Lower lobe of right lung (tissue), 2 donors: Measurements from ENCODE around the gene CACTIN. TPM values are rescaled to one million over a fixed set of nuclear protein-coding genes. Genes with fewer than 3 reads are reported as not detected.

Experiments
- ATAC-seq, 2 donors: fragments of 200-7000 bp; cut with Tn5 transposase; one replicate each; pipeline ENCODE4 v1.9.1; 2020 to 2022; ENCODE audit warnings: mild to moderate bottlenecking in 2 of 2, moderate library complexity in 2 of 2
- DNase-seq: peaks from one replicate; pipeline ENCODE4 v3.0.0-alpha.2; 2020
- H3K27ac ChIP-seq: fragments of 200-600 bp; one replicate; pipeline ENCODE4 v1.8.0; 2022
- H3K27me3 ChIP-seq: fragments of 200-600 bp; one replicate; pipeline ENCODE4 v1.8.0; 2022; ENCODE audit warnings: low read depth
- H3K36me3 ChIP-seq: fragments of 200-600 bp; one replicate; pipeline ENCODE4 v1.8.0; 2022; ENCODE audit warnings: mild to moderate bottlenecking
- H3K4me1 ChIP-seq: fragments of 200-600 bp; one replicate; pipeline ENCODE4 v1.8.0; 2022
- H3K4me3 ChIP-seq: fragments of 200-600 bp; one replicate; pipeline ENCODE4 v1.8.0; 2022; ENCODE audit warnings: mild to moderate bottlenecking
- H3K9me3 ChIP-seq: fragments of 200-600 bp; one replicate; pipeline ENCODE4 v1.8.0; 2022
- CTCF ChIP-seq: fragments of 200-600 bp; IDR thresholded peaks from one replicate; pipeline ENCODE4 v1.8.0; 2022; ENCODE audit warnings: antibody characterized with exemption, mild to moderate bottlenecking
- intact Hi-C: fragments of 100-400 bp; cut with DNase I; formaldehyde crosslinking; loops from one replicate; pipeline ENCODE4 v1.11.0; 2022
- total RNA-seq: library from RNA; stranded (reverse); fragmentation: NEBNext Ultra II Directional; extraction: Animal tissue kit (Norgen Biotek cat#: 25700); gene quantifications from one replicate; pipeline ENCODE4 v1.2.1, GENCODE V29; 2021
- donor health status: DM: no; HTN: yes; CAD: no; lungs with severe emphysema.

The CACTIN gene
- total RNA-seq, 1 donor from 2014 or later = 20.3 TPM

- DNase-seq (no peak), ATAC-seq (no peak)
- H3K4me3 ChIP-seq = no peak overlapping the region
- H3K36me3 ChIP-seq = peaks cover 85% of the 10 kb centered on the region
- intact Hi-C loops = no loop called here
- no peaks in the 10 kb centered on the region for H3K4me1 ChIP-seq
- no peaks in the 10 kb centered on the region for H3K27me3 ChIP-seq
- H3K9me3 ChIP-seq = no peaks in the 10 kb centered on the region
- no peak overlapping the region for H3K27ac ChIP-seq
- TF ChIP-seq CTCF = no peak
These were observed 32.5 kb upstream of the CACTIN start for GRCh38 chr19:3658870-3659745.

- intact Hi-C loops = no loop called here
These were observed 31.6 kb upstream of the CACTIN start for GRCh38 chr19:3658004-3658869.

GRCh38 chr19:3657395-3657769, 30.8 kb upstream of the CACTIN start:
- intact Hi-C loops = no loop called here
- TF ChIP-seq CTCF = no peak
- Histone ChIP-seq H3K4me3 (no peak overlapping the region), H3K9me3 (no peaks in the 10 kb centered on the region), H3K27ac (no peak overlapping the region), H3K27me3 (no peaks in the 10 kb centered on the region), H3K36me3 (peaks cover 89% of the 10 kb centered on the region), H3K4me1 (no peaks in the 10 kb centered on the region)
- no peak for DNase-seq
- no peak for ATAC-seq

More at GRCh38 chr19:3658004-3658869, 31.6 kb upstream of the CACTIN start:
- Histone ChIP-seq H3K9me3 (no peaks in the 10 kb centered on the region), H3K4me3 (no peak overlapping the region), H3K36me3 (peaks cover 85% of the 10 kb centered on the region), H3K27me3 (no peaks in the 10 kb centered on the region), H3K4me1 (no peaks in the 10 kb centered on the region), H3K27ac (no peak overlapping the region)
- DNase-seq (no peak), ATAC-seq (no peak)
- no peak for TF ChIP-seq CTCF

GRCh38 chr19:3656747-3657394, 30.3 kb upstream of the CACTIN start:
- H3K4me1 ChIP-seq = no peaks in the 10 kb centered on the region
- H3K27ac ChIP-seq = no peak overlapping the region
- no peak for DNase-seq
- H3K4me3 ChIP-seq = no peak overlapping the region
- ATAC-seq = no peak
- intact Hi-C loops = no loop called here
- TF ChIP-seq CTCF = no peak
- H3K27me3 ChIP-seq = no peaks in the 10 kb centered on the region
- H3K9me3 ChIP-seq = no peaks in the 10 kb centered on the region
- H3K36me3 ChIP-seq = peaks cover 93% of the 10 kb centered on the region

- no peaks in the 10 kb centered on the region for H3K27me3 ChIP-seq
- ATAC-seq (no peak), DNase-seq (no peak)
- peaks cover 93% of the 10 kb centered on the region for H3K36me3 ChIP-seq
- intact Hi-C loops = no loop called here
- no peaks in the 10 kb centered on the region for H3K9me3 ChIP-seq
- H3K4me1 ChIP-seq = no peaks in the 10 kb centered on the region
- H3K27ac ChIP-seq = no peak overlapping the region
- no peak for TF ChIP-seq CTCF
- H3K4me3 ChIP-seq = no peak overlapping the region
These were observed 29.6 kb upstream of the CACTIN start for GRCh38 chr19:3656073-3656746.
